Endothelial cell of umbilical vein (primary cell): ENCODE results near the gene UBE2M. TPM values are rescaled to one million over a fixed set of nuclear protein-coding genes. Genes with fewer than 3 reads are reported as not detected.

Experiments
- BruUV-seq: library from RNA; stranded (reverse); fragments of 400-500 nt; replicated peaks from 2 replicates; lab custom pipeline; 2021; lab: Mats Ljungman, UMichigan
- CTCF ChIA-PET: fragments of 300-600, 350-600 bp; sonication (Branson Sonifier 250); formaldehyde crosslinking; loops from one replicate; lab custom pipeline; 2021; ENCODE audit warnings: antibody characterized with exemption, inconsistent platforms; lab: Charles Lee
- POLR2A ChIA-PET: fragments of 300-600, 350-600 bp; sonication (Branson Sonifier 250); formaldehyde crosslinking; loops from one replicate; lab custom pipeline; 2021; ENCODE audit warnings: antibody characterized with exemption, inconsistent platforms; lab: Charles Lee
- DNase-seq: peaks from one replicate; pipeline ENCODE4 v3.0.0-alpha.2; 2011; ENCODE audit warnings: low read depth, low spot score
- FAIRE-seq: peaks from 2 replicates; lab custom pipeline; 2011; peaks lifted over from hg19 to GRCh38; lab: Jason Lieb, UNC
- H2AFZ ChIP-seq: 2 replicates; pipeline ENCODE4 v1.6.0; 2012; ENCODE audit warnings: low read depth, low read length, control low read depth, inconsistent platforms
- H3K27ac ChIP-seq: 2 replicates; pipeline ENCODE4 v1.5.1; 2011; ENCODE audit warnings: low read depth, mild to moderate bottlenecking, control low read depth, low read length, moderate library complexity; ENCODE audit not compliant: insufficient read depth
- H3K27me3 ChIP-seq, 2 experiments: 2 replicates each; pipeline versions ENCODE4 v1.6.0 to v1.6.1; 2011; ENCODE audit warnings: low read length in 2 of 2, mixed read lengths in 1 of 2; ENCODE audit not compliant: control insufficient read depth in 2 of 2, insufficient read depth in 2 of 2
- H3K36me3 ChIP-seq, 2 experiments: 2 replicates in 1 of 2; 3 replicates in 1 of 2; pipeline ENCODE4 v1.5.1; 2011; ENCODE audit warnings: low read length in 2 of 2, mild to moderate bottlenecking in 1 of 2, moderate library complexity in 1 of 2; ENCODE audit not compliant: control insufficient read depth in 2 of 2, insufficient read depth in 2 of 2; ENCODE audit errors: extremely low read depth in 1 of 2
- H3K4me1 ChIP-seq: 3 replicates; pipeline ENCODE4 v1.5.1; 2011; ENCODE audit warnings: mild to moderate bottlenecking, low read length; ENCODE audit not compliant: control insufficient read depth, insufficient read depth; ENCODE audit errors: extremely low read depth
- H3K4me2 ChIP-seq: 2 replicates; pipeline ENCODE4 v1.6.1; 2011; ENCODE audit warnings: low read length, control low read depth, mixed read lengths; ENCODE audit not compliant: insufficient read depth
- H3K4me3 ChIP-seq, 3 experiments: fragments of 200-600 bp in 1 of 3; sonication (generic), shearing (Covaris generic) in 1 of 3; replicated peaks in 1 of 3; 2 replicates each; pipeline ENCODE4 v1.5.1; 2011 to 2016; ENCODE audit warnings: control low read depth in 3 of 3, low read length in 3 of 3, mild to moderate bottlenecking in 2 of 3, inconsistent platforms in 1 of 3, low read depth in 1 of 3, moderate library complexity in 1 of 3; ENCODE audit not compliant: insufficient read depth in 1 of 3
- H3K79me2 ChIP-seq: 2 replicates; pipeline ENCODE4 v1.6.0; 2012; ENCODE audit warnings: low read length, inconsistent platforms; ENCODE audit not compliant: control insufficient read depth, insufficient read depth
- H3K9ac ChIP-seq: replicated peaks from 2 replicates; pipeline ENCODE3; 2011; ENCODE audit warnings: low read length, control low read depth; ENCODE audit not compliant: insufficient read depth; ENCODE audit errors: extremely low read depth
- H3K9me1 ChIP-seq: replicated peaks from 3 replicates; pipeline ENCODE4 v1.6.0; 2011; ENCODE audit warnings: mild to moderate bottlenecking, low read length; ENCODE audit not compliant: control insufficient read depth, insufficient read depth; ENCODE audit errors: extremely low read depth
- H3K9me3 ChIP-seq: replicated peaks from 2 replicates; pipeline ENCODE4 v1.5.1; 2012; ENCODE audit warnings: low read length, inconsistent platforms; ENCODE audit not compliant: control insufficient read depth, insufficient read depth
- H4K20me1 ChIP-seq: replicated peaks from 2 replicates; pipeline ENCODE3; 2011; ENCODE audit warnings: mild to moderate bottlenecking, low read length; ENCODE audit not compliant: control insufficient read depth, insufficient read depth; ENCODE audit errors: extremely low read depth
- EZH2 ChIP-seq: IDR thresholded peaks from 2 replicates; pipeline ENCODE4 v1.6.1; 2012; ENCODE audit warnings: borderline replicate concordance, low read depth, mild to moderate bottlenecking, moderate library complexity, low read length, inconsistent platforms; ENCODE audit not compliant: severe bottlenecking
- FOS ChIP-seq: IDR thresholded peaks from 2 replicates; pipeline ENCODE4 v1.6.1; 2011; ENCODE audit warnings: mild to moderate bottlenecking, low read length, moderate library complexity, borderline replicate concordance; ENCODE audit not compliant: insufficient read depth
- GATA2 ChIP-seq: IDR thresholded peaks from 2 replicates; pipeline ENCODE4 v1.7.0; 2011; ENCODE audit warnings: low read depth, mild to moderate bottlenecking, moderate library complexity, mixed read lengths, low read length; ENCODE audit not compliant: insufficient read length, insufficient read depth
- JUN ChIP-seq: IDR thresholded peaks from 2 replicates; pipeline ENCODE4 v1.6.1; 2011; ENCODE audit warnings: borderline replicate concordance, low read depth; ENCODE audit not compliant: insufficient read length, insufficient read depth
- MYC ChIP-seq: IDR thresholded peaks from one replicate; pipeline ENCODE4 v1.6.1; 2011; ENCODE audit warnings: mild to moderate bottlenecking, low read depth, low read length
- POLR2A ChIP-seq: IDR thresholded peaks from 2 replicates; pipeline ENCODE4 v1.6.1; 2012; ENCODE audit warnings: low read depth, mild to moderate bottlenecking, control low read depth, low read length
- POLR2AphosphoS5 ChIP-seq: IDR thresholded peaks from 2 replicates; pipeline ENCODE4 v1.6.1; 2012; ENCODE audit warnings: low read depth, mild to moderate bottlenecking, control low read depth, low read length, moderate library complexity; ENCODE audit not compliant: insufficient read depth
- dilution Hi-C: fragments of 300-500 bp; cut with MboI; formaldehyde crosslinking; loops from one replicate; pipeline ENCODE4 v1.15.0; 2019; ENCODE audit warnings: low sequenced_read_pairs; ENCODE audit not compliant: extremely low pct_ligation_motif_present
- intact Hi-C: fragments of 100-400 bp; cut with micrococcal nuclease; formaldehyde crosslinking; loops from one replicate; pipeline ENCODE4 v1.10.0; 2022
- polyA plus RNA-seq, 4 experiments: library from polyadenylated mRNA; depleted of rRNA in 3 of 4; stranded (reverse) in 3 of 4; unstranded in 1 of 4; fragments of >200 nt; gene quantifications; 2 replicates each; pipeline versions ENCODE4 v1.2.1 to v1.2.3, GENCODE V29; 2011 to 2012; ENCODE audit warnings: missing spikeins in 1 of 4
- total RNA-seq: library from RNA; stranded (reverse); gene quantifications from 2 replicates; pipeline ENCODE4 v1.2.3, GENCODE V29; 2021
- TF ChIP-seq, protein P1 (sequence below), 2 donors: IDR thresholded peaks; 1 replicate in 1 of 2; 2 replicates in 1 of 2; pipeline ENCODE4 v1.5.1; 2011; ENCODE audit warnings: low read length in 2 of 2, mild to moderate bottlenecking in 2 of 2, moderate library complexity in 2 of 2, control low read depth in 1 of 2, inconsistent platforms in 1 of 2, low read depth in 1 of 2; ENCODE audit not compliant: insufficient read depth in 1 of 2; ENCODE audit errors: extremely low read depth in 1 of 2
- TF ChIP-seq, protein P2 (sequence below): IDR thresholded peaks from 2 replicates; pipeline ENCODE4 v1.6.1; 2011; ENCODE audit not compliant: insufficient read depth, insufficient read length

The UBE2M gene
- total and polyA plus RNA-seq, 2 donors (not counting 3 experiments of a cell fraction or from before 2014, with no cell fraction given) = 87.8 to 102 TPM

DNA sequence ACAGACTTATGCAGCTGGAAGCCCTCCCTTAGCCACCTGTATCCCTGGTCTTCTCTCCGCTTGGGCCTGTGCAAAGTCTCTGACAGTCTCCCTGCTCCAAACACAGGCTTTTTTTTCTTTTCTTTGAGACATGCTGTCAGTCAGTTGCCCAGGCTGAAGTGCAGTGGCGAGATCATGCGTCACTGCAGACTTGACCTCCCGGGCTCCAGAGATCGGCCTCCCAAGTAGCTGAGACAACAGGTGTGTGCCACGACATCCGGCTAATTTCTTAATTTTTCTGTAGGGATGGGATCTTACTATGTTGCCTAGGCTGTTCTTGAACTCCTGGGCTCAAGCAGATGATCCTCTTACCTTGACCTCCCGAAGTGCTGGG, 13.2 kb upstream of the UBE2M start:
- Histone ChIP-seq H4K20me1 (no peaks in the 10 kb centered on the region), H3K9ac (no peak overlapping the region), H2AFZ (no peak overlapping the region), H3K27me3 (no peaks in the 10 kb centered on the region), H3K79me2 (peaks cover 3% of the 10 kb centered on the region), H3K4me2 (no peak overlapping the region), H3K4me1 (peaks cover 16% of the 10 kb centered on the region), H3K27ac (no peak overlapping the region), H3K4me3 (no peak overlapping the region), H3K9me1 (no peaks in the 10 kb centered on the region), H3K36me3 (peaks cover 0 to 9% of the 10 kb centered on the region in 2 experiments), H3K9me3 (no peaks in the 10 kb centered on the region)
- intact Hi-C loops (no loop called here), dilution Hi-C loops (no loop called here)
- ChIA-PET POLR2A (no interaction called here), CTCF (interaction anchor here (1.5 to 1.9 kb wide), 2 partner anchors 18 to 52 kb away, joined by 3 to 8 read pairs; partner anchors contain the start of gene ZBTB45)
- TF ChIP-seq, protein P1, sequence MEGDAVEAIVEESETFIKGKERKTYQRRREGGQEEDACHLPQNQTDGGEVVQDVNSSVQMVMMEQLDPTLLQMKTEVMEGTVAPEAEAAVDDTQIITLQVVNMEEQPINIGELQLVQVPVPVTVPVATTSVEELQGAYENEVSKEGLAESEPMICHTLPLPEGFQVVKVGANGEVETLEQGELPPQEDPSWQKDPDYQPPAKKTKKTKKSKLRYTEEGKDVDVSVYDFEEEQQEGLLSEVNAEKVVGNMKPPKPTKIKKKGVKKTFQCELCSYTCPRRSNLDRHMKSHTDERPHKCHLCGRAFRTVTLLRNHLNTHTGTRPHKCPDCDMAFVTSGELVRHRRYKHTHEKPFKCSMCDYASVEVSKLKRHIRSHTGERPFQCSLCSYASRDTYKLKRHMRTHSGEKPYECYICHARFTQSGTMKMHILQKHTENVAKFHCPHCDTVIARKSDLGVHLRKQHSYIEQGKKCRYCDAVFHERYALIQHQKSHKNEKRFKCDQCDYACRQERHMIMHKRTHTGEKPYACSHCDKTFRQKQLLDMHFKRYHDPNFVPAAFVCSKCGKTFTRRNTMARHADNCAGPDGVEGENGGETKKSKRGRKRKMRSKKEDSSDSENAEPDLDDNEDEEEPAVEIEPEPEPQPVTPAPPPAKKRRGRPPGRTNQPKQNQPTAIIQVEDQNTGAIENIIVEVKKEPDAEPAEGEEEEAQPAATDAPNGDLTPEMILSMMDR (IDR thresholded peaks at IDR 0.05; ENCODE audit: extremely low read depth in 1 of 2, insufficient read depth in 1 of 2, low read depth in 1 of 2, low read length in 2 of 2) = no peak
- TF ChIP-seq EZH2 (no peak), GATA2 (no peak), POLR2AphosphoS5 (no peak), FOS (no peak), JUN (no peak), MYC (no peak), POLR2A (no peak)
- TF ChIP-seq, protein P2, sequence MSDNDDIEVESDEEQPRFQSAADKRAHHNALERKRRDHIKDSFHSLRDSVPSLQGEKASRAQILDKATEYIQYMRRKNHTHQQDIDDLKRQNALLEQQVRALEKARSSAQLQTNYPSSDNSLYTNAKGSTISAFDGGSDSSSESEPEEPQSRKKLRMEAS = no peak
- BruUV-seq = no TSS peak
- FAIRE-seq (no peak), DNase-seq (no peak)
